ENCODE data around the gene MAD2L2. TPM values are rescaled to one million over a fixed set of nuclear protein-coding genes. Genes with fewer than 3 reads are reported as not detected.

The MAD2L2 gene
- polyA plus RNA-seq, 2 of the 4 experiments (the other 2 are of a cell fraction): 31.2 to 32.5 TPM

GRCh38 chr1:11670747-11671146, 10.2 kb downstream of the MAD2L2 start (continued):
- TF ChIP-seq ELK1 (IDR thresholded peaks at IDR 0.05; ENCODE audit: low read depth, low read length): no peak
- no peak for TF ChIP-seq ZNF302 (CRISPR knock-in tag; IDR thresholded peaks at IDR 0.05)
- TF ChIP-seq KDM1A (IDR thresholded peaks at IDR 0.05; ENCODE audit: low read depth): no peak
- no peak for TF ChIP-seq HES2 (IDR thresholded peaks at IDR 0.05)
- no peak for TF ChIP-seq CBX2 (IDR thresholded peaks at IDR 0.05; ENCODE audit: borderline replicate concordance, low read depth)

- TF ChIP-seq JUN (IDR thresholded peaks at IDR 0.05) (no peak), NR3C1 (IDR thresholded peaks at IDR 0.05) (no peak), MAZ (IDR thresholded peaks at IDR 0.05; ENCODE audit: borderline replicate concordance, low read depth, low read length) (no peak), HOXA7 (CRISPR knock-in tag; IDR thresholded peaks at IDR 0.05) (no peak), PHF8 (IDR thresholded peaks at IDR 0.05; ENCODE audit: borderline replicate concordance, low read depth) (no peak), ATOH8 (CRISPR knock-in tag; IDR thresholded peaks at IDR 0.05; ENCODE audit: low read depth) (no peak), POLR2A (IDR thresholded peaks at IDR 0.05; ENCODE audit: low read length) (no peak), BHLHE40 (IDR thresholded peaks at IDR 0.05; ENCODE audit: low read depth, low read length) (no peak), RCOR1 (IDR thresholded peaks at IDR 0.05; ENCODE audit: low read depth, low read length) (no peak), SMC3 (IDR thresholded peaks at IDR 0.05) (no peak), CBX2 (IDR thresholded peaks at IDR 0.05; ENCODE audit: borderline replicate concordance, low read depth) (no peak), HOXB13 (CRISPR knock-in tag; IDR thresholded peaks at IDR 0.05; ENCODE audit: low read depth) (no peak), FOSL2 (IDR thresholded peaks at IDR 0.05) (no peak), FOSL2 (CRISPR knock-in tag; IDR thresholded peaks at IDR 0.05) (no peak), HES2 (IDR thresholded peaks at IDR 0.05) (no peak)
- FAIRE-seq: no peak
Measured at GRCh38 chr1:11668516-11668915, 12.4 kb downstream of the MAD2L2 start.

GRCh38 chr1:11664336-11665065, 16.4 kb downstream of the MAD2L2 start:
- WGBS (ENCODE audit: missing lambda C conversion rate): 27% methylated on average over 6 of the region's 66 CpGs

More at GRCh38 chr1:11668516-11668915, 12.4 kb downstream of the MAD2L2 start:
- POLR2A ChIA-PET: no interaction called here
- CTCF ChIA-PET: interaction anchor here (1.7 kb wide), 1 partner anchor 18 kb away, joined by 3 read pairs; no protein-coding TSS in a partner anchor
- ATAC-seq (no peak), DNase-seq (ENCODE audit: low read depth in 1 of 2, low spot score in 1 of 2) (no peak)
- H3K9me3 ChIP-seq: no peaks in the 10 kb centered on the region
- H3K27ac ChIP-seq: no peak overlapping the region
- 94% methylated on average over 9 of the region's 14 CpGs for WGBS (ENCODE audit: missing lambda C conversion rate)
- no peak overlapping the region for H3K4me2 ChIP-seq
- no peak overlapping the region for H3K4me3 ChIP-seq
- no peaks in the 10 kb centered on the region for H3K4me1 ChIP-seq

More at GRCh38 chr1:11664336-11665065, 16.4 kb downstream of the MAD2L2 start:
- peak overlapping the region; percentile 59 for H3K4me3 ChIP-seq
- ATAC-seq (peak; percentile 61 to 76), FAIRE-seq (no peak), DNase-seq (ENCODE audit: low read depth in 1 of 2, low spot score in 1 of 2) (no peak)
- no peak for TF ChIP-seq MAFK (IDR thresholded peaks at IDR 0.05; ENCODE audit: partially characterized antibody)
- TF ChIP-seq RNF2 (IDR thresholded peaks at IDR 0.05; ENCODE audit: borderline replicate concordance, low read depth): no peak
- TF ChIP-seq HDAC2 (IDR thresholded peaks at IDR 0.05): no peak
- no peak for TF ChIP-seq MAZ (IDR thresholded peaks at IDR 0.05; ENCODE audit: borderline replicate concordance, low read depth, low read length)
- no peak for TF ChIP-seq NFE2L2 (conservative IDR thresholded peaks at IDR 0.05; ENCODE audit: low read length)
- TF ChIP-seq HOXA7 (CRISPR knock-in tag; IDR thresholded peaks at IDR 0.05): no peak
- no peak for TF ChIP-seq CHD2 (IDR thresholded peaks at IDR 0.05; ENCODE audit: low read length, partially characterized antibody)
- TF ChIP-seq PHF8 (IDR thresholded peaks at IDR 0.05; ENCODE audit: borderline replicate concordance, low read depth): 0 out of 2 replicates have a peak, but pooled peaks have one; percentile 25
- TF ChIP-seq ZC3H11A (IDR thresholded peaks at IDR 0.05): no peak
- TF ChIP-seq HOXB5 (CRISPR knock-in tag; IDR thresholded peaks at IDR 0.05): no peak
- peak; percentile 11; the same call in 1 of the 3 replicates for TF ChIP-seq CTCF (IDR thresholded peaks at IDR 0.05)
- TF ChIP-seq HOXB13 (CRISPR knock-in tag; IDR thresholded peaks at IDR 0.05; ENCODE audit: low read depth): no peak
- TF ChIP-seq POLR2AphosphoS2 (conservative IDR thresholded peaks at IDR 0.05; ENCODE audit: low read length): no peak
- no peak for TF ChIP-seq CEBPB (IDR thresholded peaks at IDR 0.05)
- TF ChIP-seq JUN (IDR thresholded peaks at IDR 0.05): peak in 1 of 2 experiments; percentile 11; a peak in 1 of 5 replicates
- no peak for TF ChIP-seq ATOH8 (CRISPR knock-in tag; IDR thresholded peaks at IDR 0.05; ENCODE audit: low read depth)
- peak overlapping the region; percentile 78 for H3K4me2 ChIP-seq
- ChIA-PET POLR2A (interaction anchor here (0.6 to 1.4 kb wide), 4 partner anchors 55 to 402 kb away, joined by 3 to 4 read pairs (median 4); no protein-coding TSS in a partner anchor), CTCF (interaction anchor here (0.6 to 5.6 kb wide), 22 partner anchors 8 to 627 kb away, joined by 3 to 42 read pairs (median 4); partner anchors contain the start of genes FBXO44 and MAD2L2)
- no peaks in the 10 kb centered on the region for H3K4me1 ChIP-seq
- peak overlapping the region; percentile 68 to 90 for H3K27ac ChIP-seq
- no peaks in the 10 kb centered on the region for H3K9me3 ChIP-seq
